H1 (cell line): ENCODE results near the gene CHCHD6. TPM values are rescaled to one million over a fixed set of nuclear protein-coding genes. Genes with fewer than 3 reads are reported as not detected.

ENCODE experiments used
- CTCF ChIA-PET: fragments of 300-600 bp; sonication (Branson Sonifier 250); formaldehyde crosslinking; loops from one replicate; lab custom pipeline; 2021; ENCODE audit not compliant: partially characterized antibody; lab: Charles Lee
- POLR2A ChIA-PET: fragments of 300-600 bp; sonication (Branson Sonifier 250); formaldehyde crosslinking; loops from one replicate; lab custom pipeline; 2021; ENCODE audit warnings: inconsistent platforms; ENCODE audit not compliant: partially characterized antibody; lab: Charles Lee
- DNase-seq, 2 experiments: peaks; one replicate each; pipeline versions ENCODE4 v3.0.0 to v3.0.0-alpha.2; 2010 to 2022; ENCODE audit warnings: low spot score in 2 of 2, low read depth in 1 of 2, mixed read lengths in 1 of 2
- FAIRE-seq: peaks from 2 replicates; lab custom pipeline; 2011; peaks lifted over from hg19 to GRCh38; lab: Jason Lieb, UNC
- H2AFZ ChIP-seq: 2 replicates; pipeline ENCODE4 v1.8.1; 2012; ENCODE audit warnings: low read length, inconsistent platforms
- H2AK5ac ChIP-seq: 2 replicates; pipeline ENCODE4 v1.6.1; 2013; ENCODE audit warnings: low read depth, low read length
- H2BK120ac ChIP-seq: replicated peaks from 2 replicates; pipeline ENCODE3; 2013; ENCODE audit warnings: low read depth, low read length, inconsistent platforms
- H2BK12ac ChIP-seq: 2 replicates; pipeline ENCODE4 v1.6.1; 2013; ENCODE audit warnings: low read depth, low read length
- H2BK15ac ChIP-seq: 2 replicates; pipeline ENCODE4 v1.6.1; 2013; ENCODE audit warnings: low read length
- H2BK20ac ChIP-seq: 2 replicates; pipeline ENCODE4 v1.6.1; 2013; ENCODE audit warnings: low read length
- H2BK5ac ChIP-seq: 2 replicates; pipeline ENCODE4 v1.6.1; 2013; ENCODE audit warnings: low read depth, low read length
- H3K14ac ChIP-seq: 2 replicates; pipeline ENCODE4 v1.6.1; 2013; ENCODE audit warnings: inconsistent platforms; ENCODE audit not compliant: insufficient read length
- H3K18ac ChIP-seq: 2 replicates; pipeline ENCODE4 v1.6.1; 2013; ENCODE audit warnings: low read length; ENCODE audit errors: extremely low read depth
- H3K23ac ChIP-seq: 2 replicates; pipeline ENCODE4 v1.6.1; 2013; ENCODE audit warnings: inconsistent platforms; ENCODE audit not compliant: insufficient read length
- H3K23me2 ChIP-seq: 2 replicates; pipeline ENCODE4 v1.6.1; 2013; ENCODE audit warnings: low read depth, low read length
- H3K27ac ChIP-seq: 2 replicates; pipeline ENCODE4 v1.6.1; 2011; ENCODE audit warnings: low read depth, low read length, inconsistent platforms
- H3K27me3 ChIP-seq, 4 experiments: replicated peaks in 1 of 4; 1 replicate in 1 of 4; 2 replicates in 3 of 4; pipeline versions ENCODE4 v1.6.1 to v1.8.1; 2011 to 2013; ENCODE audit warnings: low read length in 3 of 4, mild to moderate bottlenecking in 3 of 4, inconsistent platforms in 2 of 4, mixed read lengths in 2 of 4, moderate library complexity in 1 of 4; ENCODE audit not compliant: control insufficient read depth in 3 of 4, insufficient read depth in 3 of 4; ENCODE audit errors: extremely low read depth in 1 of 4
- H3K36me3 ChIP-seq, 4 experiments: 2 replicates each; pipeline versions ENCODE4 v1.6.1 to v1.8.1; 2011 to 2013; ENCODE audit warnings: mild to moderate bottlenecking in 4 of 4, low read length in 3 of 4, moderate library complexity in 2 of 4, control low read depth in 1 of 4, inconsistent platforms in 1 of 4; ENCODE audit not compliant: insufficient read depth in 4 of 4, control insufficient read depth in 2 of 4
- H3K4ac ChIP-seq: replicated peaks from 2 replicates; pipeline ENCODE3; 2013; ENCODE audit warnings: low read length, low read depth, mixed read lengths, inconsistent platforms; ENCODE audit not compliant: insufficient read length
- H3K4me1 ChIP-seq, 4 experiments: replicated peaks in 1 of 4; 1 replicate in 1 of 4; 2 replicates in 3 of 4; pipeline versions ENCODE4 v1.6.1 to v1.8.1; 2011 to 2013; ENCODE audit warnings: low read length in 3 of 4, inconsistent platforms in 2 of 4, mixed read lengths in 1 of 4; ENCODE audit not compliant: insufficient read depth in 4 of 4, control insufficient read depth in 3 of 4
- H3K4me2 ChIP-seq, 2 experiments: 2 replicates each; pipeline versions ENCODE4 v1.6.1 to v1.8.1; 2011 to 2013; ENCODE audit warnings: low read depth in 2 of 2, low read length in 2 of 2, control low read depth in 1 of 2, inconsistent platforms in 1 of 2, mild to moderate bottlenecking in 1 of 2; ENCODE audit not compliant: insufficient read depth in 1 of 2
- H3K4me3 ChIP-seq, 4 experiments: fragments of 200-600, 300-600 bp in 1 of 4; sonication (generic), shearing (Covaris generic), sonication (Bioruptor Twin) in 1 of 4; 2 replicates each; pipeline versions ENCODE4 v1.5.1 to v1.8.1; 2011 to 2016; ENCODE audit warnings: low read length in 4 of 4, low read depth in 3 of 4, control low read depth in 2 of 4, inconsistent platforms in 2 of 4, mild to moderate bottlenecking in 2 of 4, mixed read lengths in 1 of 4, moderate library complexity in 1 of 4; ENCODE audit not compliant: insufficient read depth in 2 of 4; ENCODE audit errors: extremely low read depth in 1 of 4
- H3K56ac ChIP-seq: replicated peaks from 2 replicates; pipeline ENCODE3; 2013; ENCODE audit warnings: low read depth, mild to moderate bottlenecking, mixed read lengths, low read length, inconsistent platforms; ENCODE audit not compliant: insufficient read length
- H3K79me1 ChIP-seq: 2 replicates; pipeline ENCODE4 v1.6.1; 2013; ENCODE audit warnings: low read depth, low read length, control low read depth
- H3K79me2 ChIP-seq, 2 experiments: 2 replicates each; pipeline versions ENCODE4 v1.6.1 to v1.8.1; 2012 to 2013; ENCODE audit warnings: low read length in 2 of 2, mild to moderate bottlenecking in 2 of 2, inconsistent platforms in 1 of 2; ENCODE audit not compliant: insufficient read depth in 2 of 2, control insufficient read depth in 1 of 2
- H3K9ac ChIP-seq, 4 experiments: replicated peaks in 1 of 4; 1 replicate in 1 of 4; 2 replicates in 3 of 4; pipeline versions ENCODE4 v1.6.1 to v1.8.1; 2011 to 2013; ENCODE audit warnings: low read depth in 3 of 4, low read length in 3 of 4, control low read depth in 2 of 4, mild to moderate bottlenecking in 2 of 4, moderate library complexity in 2 of 4, inconsistent platforms in 1 of 4; ENCODE audit errors: extremely low read depth in 1 of 4
- H3K9me3 ChIP-seq, 2 experiments: 2 replicates each; pipeline versions ENCODE4 v1.6.1 to v1.8.1; 2012 to 2013; ENCODE audit warnings: mild to moderate bottlenecking in 2 of 2, moderate library complexity in 2 of 2, control low read depth in 1 of 2, inconsistent platforms in 1 of 2, low read depth in 1 of 2, low read length in 1 of 2, mixed read lengths in 1 of 2; ENCODE audit not compliant: insufficient read depth in 2 of 2
- H4K20me1 ChIP-seq, 2 experiments: replicated peaks in 1 of 2; 2 replicates each; pipeline versions ENCODE3 to v1.8.1; 2011 to 2013; ENCODE audit warnings: inconsistent platforms in 2 of 2, low read length in 2 of 2, mild to moderate bottlenecking in 1 of 2; ENCODE audit not compliant: insufficient read depth in 2 of 2, control insufficient read depth in 1 of 2
- H4K5ac ChIP-seq: 2 replicates; pipeline ENCODE4 v1.6.1; 2013; ENCODE audit warnings: low read length, low read depth, mixed read lengths, inconsistent platforms; ENCODE audit not compliant: insufficient read length
- H4K8ac ChIP-seq: 2 replicates; pipeline ENCODE4 v1.8.0; 2013; ENCODE audit warnings: mild to moderate bottlenecking, moderate library complexity, low read length, inconsistent platforms; ENCODE audit not compliant: insufficient read depth; ENCODE audit errors: extremely low read depth
- H4K91ac ChIP-seq: replicated peaks from 2 replicates; pipeline ENCODE3; 2013; ENCODE audit warnings: low read length, mixed read lengths, inconsistent platforms; ENCODE audit not compliant: insufficient read length
- BACH1 ChIP-seq: IDR thresholded peaks from 2 replicates; pipeline ENCODE4 v1.6.1; 2012; ENCODE audit warnings: low read length, improper control_type of control experiment
- EGR1 ChIP-seq: IDR thresholded peaks from 2 replicates; pipeline ENCODE4 v1.6.1; 2011; ENCODE audit warnings: low read depth, low read length, borderline replicate concordance
- KDM5A ChIP-seq: fragments of 200-600 bp; IDR thresholded peaks from 2 replicates; pipeline ENCODE4 v1.7.1; 2012; ENCODE audit warnings: mild to moderate bottlenecking, low read length, inconsistent platforms, mixed read lengths
- SAP30 ChIP-seq: fragments of 300-600 bp; sonication (generic); IDR thresholded peaks from 2 replicates; pipeline ENCODE4 v1.7.1; 2012; ENCODE audit warnings: low read length, moderate library complexity, mild to moderate bottlenecking, inconsistent platforms; ENCODE audit not compliant: insufficient read depth, insufficient replicate concordance
- SP4 ChIP-seq: IDR thresholded peaks from 2 replicates; pipeline ENCODE4 v1.6.1; 2012; ENCODE audit warnings: low read length, inconsistent platforms
- WGBS, 2 experiments: shearing (Covaris generic) in 1 of 2; methylation state at CpG; one replicate each; pipeline versions ENCODE4 v1.1.6 to v1.1.7; 2013 to 2015; ENCODE audit warnings: low lambda C conversion rate in 2 of 2, mixed read lengths in 2 of 2, inconsistent platforms in 1 of 2, low coverage in 1 of 2, missing lambda C conversion rate in 1 of 2; ENCODE audit not compliant: insufficient replicate concordance in 2 of 2, insufficient coverage in 1 of 2, insufficient read length in 1 of 2; ENCODE audit errors: extremely low coverage in 1 of 2, missing lambda C conversion rate in 1 of 2; 5-methylcytosine and 5-hydroxymethylcytosine counted together
- polyA plus RNA-seq, 7 experiments: library from polyadenylated mRNA; depleted of rRNA in 3 of 7; stranded (reverse) in 5 of 7; unstranded in 2 of 7; fragments of >200 nt in 5 of 7; fragments of 200-250 nt in 2 of 7; gene quantifications; 1 replicate in 5 of 7; 2 replicates in 1 of 7; 4 replicates in 1 of 7; pipeline versions ENCODE4 v1.2.1 to v1.2.3, GENCODE V29; 2011 to 2013; ENCODE audit warnings: missing spikeins in 2 of 7, mixed read lengths in 2 of 7
- total RNA-seq: library from RNA; stranded (reverse); fragmentation: NEBNext Ultra II Directional; extraction: Animal tissue kit (Norgen Biotek cat#: 25700); gene quantifications from 2 replicates; pipeline ENCODE4 v1.2.1, GENCODE V29; 2021

Gene CHCHD6
- total and polyA plus RNA-seq, 2 of the 8 experiments (the other 6 are each of a cell fraction or from before 2014, with no cell fraction given) = 32.4 to 37.6 TPM

GRCh38 chr3:126968391-126969390 is 264.7 kb downstream of the CHCHD6 start:
- Histone ChIP-seq H2AK5ac (no peak overlapping the region), H3K27ac (no peak overlapping the region), H4K20me1 (peaks cover 2% of the 10 kb centered on the region in 2 experiments), H3K9me3 (no peaks in the 10 kb centered on the region), H2BK15ac (no peak overlapping the region), H3K4me1 (peaks cover 2 to 12% (median 5%) of the 10 kb centered on the region in 4 experiments; a peak in 4 of 7 replicates), H2BK12ac (no peak overlapping the region), H3K56ac (no peak overlapping the region), H3K23ac (no peak overlapping the region), H3K14ac (no peak overlapping the region), H2BK20ac (no peak overlapping the region), H3K4me3 (no peak overlapping the region), H2AFZ (no peak overlapping the region), H3K79me1 (no peaks in the 10 kb centered on the region), H3K9ac (no peak overlapping the region), H3K4ac (no peak overlapping the region), H3K79me2 (no peaks in the 10 kb centered on the region), H3K23me2 (no peaks in the 10 kb centered on the region), H3K18ac (0 out of 2 replicates have a peak overlapping the region, but pooled peaks have one; percentile 43), H3K4me2 (no peak overlapping the region), H3K27me3 (no peaks in the 10 kb centered on the region; a peak in 1 of 7 replicates), H2BK120ac (no peak overlapping the region), H4K91ac (no peak overlapping the region), H2BK5ac (no peak overlapping the region), H3K36me3 (no peaks in the 10 kb centered on the region; a peak in 1 of 8 replicates), H4K8ac (peak overlapping the region; percentile 20; the same call in 1 of the 2 replicates), H4K5ac (no peak overlapping the region)
- CTCF ChIA-PET = interaction anchor here (1.1 to 1.6 kb wide), 9 partner anchors 9 to 497 kb away, joined by 3 to 5 read pairs (median 4); no protein-coding TSS in a partner anchor
- DNase-seq (no peak), FAIRE-seq (no peak)
- TF ChIP-seq SAP30 (no peak), KDM5A (no peak), BACH1 (no peak), EGR1 (no peak), SP4 (no peak)
- 90% methylated on average over 19 of the region's 20 CpGs; no CpG with 5 or more reads in 1 of the 2 experiments for WGBS, 2 experiments
- POLR2A ChIA-PET = interaction anchor here (1.0 kb wide), 1 partner anchor 12 kb away, joined by 4 read pairs; no protein-coding TSS in a partner anchor
